AG04449 (cell line): ENCODE results near the gene DHRS7.

ENCODE experiments used
- CTCF ChIA-PET: fragments of 350-600 bp; formaldehyde crosslinking; extraction: SDS; loops from one replicate; lab custom pipeline; 2021; ENCODE audit warnings: antibody characterized with exemption; lab: Yijun Ruan, JAX
- POLR2A ChIA-PET: fragments of 400-600, 350-600 bp; formaldehyde crosslinking; extraction: SDS; loops from one replicate; lab custom pipeline; 2020; ENCODE audit warnings: antibody characterized with exemption, inconsistent platforms; lab: Yijun Ruan, JAX
- DNase-seq: peaks from one replicate; pipeline ENCODE4 v3.0.0-alpha.2; 2010; ENCODE audit warnings: low read depth, low spot score
- H3K4me3 ChIP-seq: 2 replicates; pipeline ENCODE4 v1.5.1; 2011; ENCODE audit warnings: low read depth, mild to moderate bottlenecking, control low read depth, low read length
- TF ChIP-seq, protein P1 (sequence below): IDR thresholded peaks from one replicate; pipeline ENCODE4 v1.5.1; 2011; ENCODE audit warnings: mild to moderate bottlenecking, moderate library complexity, low read length, control low read depth, inconsistent platforms; ENCODE audit not compliant: insufficient read depth; ENCODE audit errors: missing control alignments

The DHRS7 gene

DNA sequence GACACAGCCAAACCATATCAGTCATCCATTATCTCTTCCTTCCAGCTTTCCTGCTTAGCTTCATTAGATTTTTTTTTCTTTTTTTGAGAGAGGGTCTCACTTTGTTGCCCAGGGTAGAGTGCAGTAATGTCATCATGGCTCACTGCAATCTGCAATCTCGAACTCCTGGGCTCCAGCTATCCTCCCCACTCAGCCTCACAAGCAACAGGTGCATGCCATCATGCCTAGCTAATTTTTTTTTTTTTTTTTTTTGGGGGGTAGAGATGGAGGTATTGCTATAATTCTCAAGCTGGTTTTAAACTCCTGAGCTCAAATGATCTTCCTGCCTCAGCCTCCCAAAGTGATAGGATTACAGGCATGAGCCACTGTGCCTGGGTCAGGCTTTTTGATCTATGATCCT, 45.5 kb upstream of the DHRS7 start:
- CTCF ChIA-PET: interaction anchor here (0.7 kb wide), 1 partner anchor 26 kb away, joined by 3 read pairs; no protein-coding TSS in a partner anchor
- no peak overlapping the region for H3K4me3 ChIP-seq
- no peak for DNase-seq
- TF ChIP-seq, protein P1, sequence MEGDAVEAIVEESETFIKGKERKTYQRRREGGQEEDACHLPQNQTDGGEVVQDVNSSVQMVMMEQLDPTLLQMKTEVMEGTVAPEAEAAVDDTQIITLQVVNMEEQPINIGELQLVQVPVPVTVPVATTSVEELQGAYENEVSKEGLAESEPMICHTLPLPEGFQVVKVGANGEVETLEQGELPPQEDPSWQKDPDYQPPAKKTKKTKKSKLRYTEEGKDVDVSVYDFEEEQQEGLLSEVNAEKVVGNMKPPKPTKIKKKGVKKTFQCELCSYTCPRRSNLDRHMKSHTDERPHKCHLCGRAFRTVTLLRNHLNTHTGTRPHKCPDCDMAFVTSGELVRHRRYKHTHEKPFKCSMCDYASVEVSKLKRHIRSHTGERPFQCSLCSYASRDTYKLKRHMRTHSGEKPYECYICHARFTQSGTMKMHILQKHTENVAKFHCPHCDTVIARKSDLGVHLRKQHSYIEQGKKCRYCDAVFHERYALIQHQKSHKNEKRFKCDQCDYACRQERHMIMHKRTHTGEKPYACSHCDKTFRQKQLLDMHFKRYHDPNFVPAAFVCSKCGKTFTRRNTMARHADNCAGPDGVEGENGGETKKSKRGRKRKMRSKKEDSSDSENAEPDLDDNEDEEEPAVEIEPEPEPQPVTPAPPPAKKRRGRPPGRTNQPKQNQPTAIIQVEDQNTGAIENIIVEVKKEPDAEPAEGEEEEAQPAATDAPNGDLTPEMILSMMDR: no peak
- POLR2A ChIA-PET: no interaction called here

DNA sequence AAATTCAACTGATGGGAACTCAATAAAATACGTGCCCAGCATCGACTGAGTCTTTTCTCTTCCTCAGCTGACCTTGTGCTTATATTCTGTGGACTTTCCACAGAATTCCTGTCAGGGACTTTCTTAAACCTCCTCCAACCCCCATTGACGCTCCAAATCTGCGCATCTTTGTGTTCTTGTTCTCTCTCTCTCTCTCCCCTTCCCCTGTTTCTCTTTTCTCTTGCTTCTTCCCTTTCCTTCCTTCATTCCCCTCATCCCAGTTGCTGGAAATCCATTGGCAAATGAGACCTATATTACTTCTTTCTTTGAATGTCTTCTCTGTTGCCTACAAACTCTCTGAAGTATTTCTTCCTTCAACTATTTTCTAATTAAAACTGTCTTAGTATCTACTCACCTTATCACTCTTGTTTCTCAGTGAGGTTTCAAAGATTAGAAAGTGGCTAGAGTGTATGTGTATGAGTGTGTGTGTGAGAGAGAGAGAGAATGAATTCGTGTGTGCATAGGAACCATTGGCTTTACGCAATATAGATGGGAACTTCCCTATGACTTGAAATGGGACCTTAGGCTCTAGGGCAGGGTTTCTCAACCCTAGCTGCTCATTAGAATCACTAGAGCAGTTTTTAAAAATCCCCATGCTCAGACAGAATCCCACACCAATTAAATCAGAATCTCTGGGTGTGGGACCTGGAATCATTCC, 41.8 kb upstream of the DHRS7 start:
- DNase-seq: no peak
- POLR2A ChIA-PET: no interaction called here
- TF ChIP-seq, protein P1: no peak
- no peak overlapping the region for H3K4me3 ChIP-seq
- CTCF ChIA-PET: no interaction called here

DNA sequence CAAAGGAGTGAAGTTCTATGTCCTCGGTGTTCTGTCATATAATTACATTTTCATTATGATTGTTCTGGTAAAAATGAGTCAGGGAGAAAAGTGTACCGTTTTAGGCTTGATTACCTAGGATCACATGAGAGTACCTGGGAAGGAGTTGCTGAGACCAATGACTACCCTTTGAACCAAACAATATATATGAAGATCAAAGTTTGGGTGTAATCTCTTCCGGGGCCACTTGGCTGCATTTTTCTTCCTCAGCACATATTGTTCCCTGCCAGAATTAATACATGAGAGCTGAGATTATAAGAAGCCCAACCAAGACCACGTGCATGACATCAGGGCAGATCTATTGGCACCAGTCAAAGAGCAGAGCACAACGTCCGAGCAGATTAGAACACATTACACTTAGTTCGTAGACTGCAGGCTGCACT, 41.1 kb upstream of the DHRS7 start:
- POLR2A ChIA-PET: no interaction called here
- no peak for DNase-seq

DNA sequence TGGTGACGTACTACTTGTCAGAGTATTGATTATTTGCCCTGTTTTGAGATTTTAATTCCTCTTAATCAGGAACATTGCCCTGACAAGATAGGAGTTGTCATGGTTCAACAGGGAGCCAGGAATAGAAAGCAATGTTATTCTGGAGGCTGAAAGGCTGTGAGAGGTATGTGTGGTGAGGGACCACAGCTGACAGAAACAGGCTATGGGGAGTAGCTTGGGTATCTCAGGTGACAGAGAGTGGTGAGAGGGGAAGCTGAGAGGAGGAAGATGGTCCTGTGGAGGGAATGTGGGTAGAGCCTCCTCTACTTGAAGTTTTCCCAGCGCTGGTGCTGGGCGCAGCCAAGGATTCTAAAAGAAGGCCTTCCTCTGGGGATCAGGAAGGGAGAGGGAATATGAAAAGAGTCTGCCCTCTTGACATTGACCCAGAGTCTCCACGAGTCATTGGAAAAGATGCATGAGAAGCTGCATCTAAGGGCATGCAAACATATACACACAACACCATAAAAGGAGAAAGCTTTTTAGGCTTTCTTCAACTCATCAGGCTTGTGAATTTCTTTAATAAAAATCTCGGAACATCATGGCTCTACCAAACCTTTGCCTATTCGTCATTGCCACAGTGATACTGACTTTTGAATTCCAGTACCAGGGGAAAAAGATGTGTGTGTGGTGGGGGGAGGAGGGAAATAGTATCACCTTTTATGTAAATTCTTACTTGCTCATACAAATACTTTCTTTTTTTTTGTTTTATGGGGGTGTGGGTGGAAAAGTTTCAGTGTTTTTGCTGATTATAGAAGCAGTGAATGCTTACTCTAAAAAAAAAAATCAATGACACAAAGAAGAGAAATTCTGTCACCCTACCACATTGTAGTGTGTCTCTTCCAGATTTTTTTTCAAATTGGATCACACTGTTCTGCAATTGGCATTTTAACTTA, 39.9 kb upstream of the DHRS7 start:
- TF ChIP-seq, protein P1: no peak
- ChIA-PET POLR2A (no interaction called here), CTCF (interaction anchor here (0.9 to 1.2 kb wide), 2 partner anchors 20 to 21 kb away, joined by 3 read pairs; no protein-coding TSS in a partner anchor)
- no peak overlapping the region for H3K4me3 ChIP-seq
- no peak for DNase-seq

More for the DNA sequence above, 41.1 kb upstream of the DHRS7 start:
- TF ChIP-seq, protein P1: no peak
- CTCF ChIA-PET: no interaction called here
- H3K4me3 ChIP-seq: no peak overlapping the region

DNA sequence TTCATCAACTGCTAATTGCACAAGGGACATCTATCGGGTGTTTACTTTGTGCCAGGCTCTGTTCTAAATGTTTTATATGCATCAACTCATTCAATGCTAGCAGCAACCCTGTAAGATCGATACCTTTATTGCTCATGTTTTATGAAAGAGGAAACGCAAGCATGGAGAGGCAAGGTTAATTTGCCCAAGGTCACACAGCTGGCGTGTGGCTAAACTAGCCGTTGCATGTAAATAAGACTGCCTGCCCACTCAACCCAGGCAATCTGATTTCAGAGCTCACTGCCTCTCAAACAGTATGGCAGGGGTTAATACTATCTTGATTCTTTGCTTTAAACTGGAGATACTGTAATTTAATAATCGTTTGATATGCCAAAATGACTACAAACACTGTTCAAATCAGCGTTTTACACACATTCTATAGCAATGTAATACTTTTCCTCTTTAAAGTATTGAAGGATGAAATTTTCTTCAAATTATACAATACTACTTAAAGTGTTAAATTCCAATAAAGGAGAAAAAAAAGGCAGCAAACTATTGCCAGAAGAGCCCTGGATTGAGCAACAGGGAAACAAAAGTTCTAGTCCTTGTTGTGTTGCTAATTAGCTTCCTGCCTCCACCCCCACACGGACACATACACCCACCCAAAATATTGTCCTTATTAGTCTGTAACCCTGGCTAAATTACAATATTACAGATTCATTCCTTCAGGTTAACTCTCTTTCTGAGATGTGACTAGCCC, 39.1 kb upstream of the DHRS7 start:
- TF ChIP-seq, protein P1: no peak
- H3K4me3 ChIP-seq: no peak overlapping the region
- DNase-seq: no peak
- ChIA-PET CTCF (interaction anchor here (0.6 to 1.0 kb wide), 3 partner anchors 17 to 143 kb away, joined by 3 read pairs; no protein-coding TSS in a partner anchor), POLR2A (no interaction called here)
